SK-MEL-5 (cell line): ENCODE data around the gene FBXO36. TPM values are rescaled to one million over a fixed set of nuclear protein-coding genes. Genes with fewer than 3 reads are reported as not detected.

Experiments
- DNase-seq: peaks from one replicate; pipeline ENCODE4 v3.0.0-alpha.2; 2016; ENCODE audit warnings: low read depth, low spot score
- in situ Hi-C: cut with HindIII; loops from 2 replicates; pipeline ENCODE4 v1.10.0; 2016; ENCODE audit warnings: low sequenced_read_pairs, high pct_unique_total_duplicates, low pct_unique_long_range_greater_than_20kb
- total RNA-seq: library from RNA; depleted of rRNA; stranded (reverse); fragments of >200 nt; shearing (Covaris generic); gene quantifications from 2 replicates; pipeline ENCODE4 v1.2.3, GENCODE V29; 2014

FBXO36 gene
- total RNA-seq, 1 experiment from 2014 or later = 0.45 TPM

GRCh38 chr2:230010501-230010900 lies 88.2 kb downstream of the FBXO36 start:
- in situ Hi-C loops = no loop called here
- no peak for DNase-seq

GRCh38 chr2:230011617-230012016 lies 89.3 kb downstream of the FBXO36 start:
- DNase-seq = no peak
- in situ Hi-C loops = no loop called here

- no peak for DNase-seq
These were observed 90.1 kb downstream of the FBXO36 start for GRCh38 chr2:230012267-230012884.

GRCh38 chr2:230016844-230017243 lies 94.5 kb downstream of the FBXO36 start:
- in situ Hi-C loops = no loop called here
- no peak for DNase-seq

More at GRCh38 chr2:230012267-230012884, 90.1 kb downstream of the FBXO36 start:
- in situ Hi-C loops = no loop called here

- in situ Hi-C loops = no loop called here
- no peak for DNase-seq
These were observed 95.8 kb downstream of the FBXO36 start for GRCh38 chr2:230018153-230018552.

GRCh38 chr2:230019742-230020141 lies 97.4 kb downstream of the FBXO36 start:
- in situ Hi-C loops = no loop called here
- DNase-seq = no peak

GRCh38 chr2:230023313-230023712 lies 101.0 kb downstream of the FBXO36 start:
- in situ Hi-C loops = no loop called here

GRCh38 chr2:230042195-230042594 lies 119.9 kb downstream of the FBXO36 start:
- no peak for DNase-seq

More at GRCh38 chr2:230023313-230023712, 101.0 kb downstream of the FBXO36 start:
- DNase-seq = no peak

GRCh38 chr2:230043025-230043424 lies 120.7 kb downstream of the FBXO36 start:
- in situ Hi-C loops = no loop called here
- DNase-seq = no peak

More at GRCh38 chr2:230042195-230042594, 119.9 kb downstream of the FBXO36 start:
- in situ Hi-C loops = no loop called here

- in situ Hi-C loops = no loop called here
- DNase-seq = no peak
These were observed 121.2 kb downstream of the FBXO36 start for GRCh38 chr2:230043461-230043860.

GRCh38 chr2:230046491-230046890 lies 124.2 kb downstream of the FBXO36 start:
- DNase-seq = no peak
- in situ Hi-C loops = no loop called here

- in situ Hi-C loops = no loop called here
- DNase-seq = no peak
These were observed 125.8 kb downstream of the FBXO36 start for GRCh38 chr2:230048010-230048671.

GRCh38 chr2:230050136-230050535 lies 127.8 kb downstream of the FBXO36 start:
- in situ Hi-C loops = no loop called here
- DNase-seq = no peak

GRCh38 chr2:230052299-230052698 lies 130.0 kb downstream of the FBXO36 start:
- in situ Hi-C loops = no loop called here
- no peak for DNase-seq

- in situ Hi-C loops = no loop called here
- no peak for DNase-seq
These were observed 131.6 kb downstream of the FBXO36 start for GRCh38 chr2:230053753-230054478.

GRCh38 chr2:230060672-230061293 lies 138.5 kb downstream of the FBXO36 start:
- in situ Hi-C loops = no loop called here
- DNase-seq = no peak
